ENCODE results near the gene IBA57. TPM values are rescaled to one million over a fixed set of nuclear protein-coding genes. Genes with fewer than 3 reads are reported as not detected.

The IBA57 gene
- total RNA-seq, 1 donor from 2014 or later, result 7.2 TPM

DNA sequence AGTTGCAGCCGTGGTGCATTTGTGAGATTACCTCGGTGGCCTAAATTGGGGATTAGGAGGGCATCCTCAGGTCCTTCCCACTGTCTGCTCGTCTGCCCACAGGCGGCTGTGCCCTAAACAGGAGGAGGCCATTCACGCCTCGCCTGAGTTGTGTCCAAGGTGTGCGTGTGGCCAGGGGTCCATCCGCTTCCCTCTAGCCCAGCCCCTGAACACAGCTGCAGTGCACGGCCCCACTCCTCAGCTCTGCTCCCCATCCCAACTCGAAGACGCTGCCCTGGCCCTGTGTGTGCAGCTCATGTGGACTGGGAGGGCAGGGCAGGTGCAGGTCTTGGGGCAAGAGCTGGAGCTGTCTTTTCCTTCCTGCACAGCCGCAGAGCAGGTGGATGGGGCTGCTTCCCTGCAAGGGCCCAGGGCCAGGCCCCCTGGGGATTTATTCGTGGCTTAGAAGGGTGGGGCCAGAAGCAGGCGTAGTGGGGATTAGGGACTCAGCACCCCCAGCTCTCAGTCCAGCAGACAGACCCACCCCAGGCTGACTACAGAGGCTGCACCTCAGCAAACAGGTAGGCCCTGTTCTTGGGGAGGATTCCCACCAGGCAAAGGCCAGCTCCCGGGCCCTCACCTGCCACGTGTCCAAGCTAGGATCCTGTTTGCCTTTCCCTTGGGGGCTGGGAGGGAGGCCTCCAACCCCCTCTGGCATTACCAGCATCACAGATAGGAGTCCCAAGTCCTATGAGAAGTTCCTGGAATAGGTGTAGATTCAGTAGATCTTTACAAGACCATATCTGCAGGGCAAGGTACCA lies 21.2 kb upstream of the IBA57 start:
- no peak for DNase-seq (ENCODE audit: extremely low read depth, low read depth, low spot score)

DNA sequence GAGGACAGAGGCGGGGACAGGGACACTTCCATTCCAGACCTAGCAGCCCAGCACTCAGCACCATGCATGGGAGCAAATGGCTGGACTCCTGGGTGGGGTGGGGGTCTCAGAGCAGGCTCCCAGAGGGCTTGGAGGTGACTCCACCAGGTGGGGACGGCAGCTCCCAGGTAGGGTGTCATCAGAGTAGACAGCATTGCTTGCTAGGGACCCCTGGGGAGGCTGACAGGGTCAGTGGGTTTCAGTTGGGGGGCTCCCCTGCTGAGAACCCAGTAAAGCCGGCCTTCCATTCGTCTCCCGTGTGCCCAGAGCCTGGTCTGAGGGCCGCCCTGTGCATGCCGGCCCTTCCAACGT lies 20.6 kb upstream of the IBA57 start:
- no peak for DNase-seq (ENCODE audit: extremely low read depth, low read depth, low spot score)

DNA sequence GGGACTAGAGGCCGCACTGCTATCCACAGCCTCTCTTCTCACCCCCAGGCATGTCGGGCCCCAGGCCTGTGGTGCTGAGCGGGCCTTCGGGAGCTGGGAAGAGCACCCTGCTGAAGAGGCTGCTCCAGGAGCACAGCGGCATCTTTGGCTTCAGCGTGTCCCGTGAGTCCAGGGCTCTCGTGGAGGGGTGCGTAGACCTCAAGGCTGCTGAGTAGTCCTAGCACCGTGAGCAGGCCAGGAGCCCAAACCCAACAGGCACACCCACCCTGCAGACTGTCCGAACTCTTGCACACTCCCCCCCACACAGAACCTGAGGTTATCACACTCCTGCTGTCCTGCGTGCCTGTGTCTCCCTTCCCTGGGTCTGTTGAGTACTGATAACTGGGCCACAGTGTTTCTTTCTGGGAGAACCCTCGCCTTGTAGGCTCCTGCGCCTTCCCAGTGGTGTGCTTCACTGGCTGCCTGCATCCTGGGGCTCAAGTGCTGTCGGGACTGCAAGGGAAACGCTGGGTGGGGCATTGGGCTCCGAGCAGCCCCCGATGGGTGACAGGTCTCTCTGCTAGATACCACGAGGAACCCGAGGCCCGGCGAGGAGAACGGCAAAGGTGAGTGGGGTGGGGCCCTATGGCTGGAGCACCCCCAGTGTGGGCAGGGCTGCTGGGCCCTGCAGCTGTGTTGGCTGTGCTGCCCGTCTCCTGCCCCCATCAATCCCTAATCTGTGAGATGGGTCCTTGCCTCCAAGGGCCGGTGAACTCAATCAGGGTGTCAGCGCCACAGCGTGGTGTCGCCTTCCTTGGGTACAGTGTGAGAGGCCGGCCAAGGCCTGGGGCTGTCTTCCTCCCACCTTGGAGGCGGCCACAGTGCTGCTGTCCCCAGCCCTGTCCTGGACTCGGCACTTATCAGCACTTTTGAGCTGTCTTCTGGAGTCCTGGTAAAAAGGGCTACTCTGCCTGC lies 19.9 kb upstream of the IBA57 start:
- DNase-seq (ENCODE audit: extremely low read depth, low read depth, low spot score), result no peak

DNA sequence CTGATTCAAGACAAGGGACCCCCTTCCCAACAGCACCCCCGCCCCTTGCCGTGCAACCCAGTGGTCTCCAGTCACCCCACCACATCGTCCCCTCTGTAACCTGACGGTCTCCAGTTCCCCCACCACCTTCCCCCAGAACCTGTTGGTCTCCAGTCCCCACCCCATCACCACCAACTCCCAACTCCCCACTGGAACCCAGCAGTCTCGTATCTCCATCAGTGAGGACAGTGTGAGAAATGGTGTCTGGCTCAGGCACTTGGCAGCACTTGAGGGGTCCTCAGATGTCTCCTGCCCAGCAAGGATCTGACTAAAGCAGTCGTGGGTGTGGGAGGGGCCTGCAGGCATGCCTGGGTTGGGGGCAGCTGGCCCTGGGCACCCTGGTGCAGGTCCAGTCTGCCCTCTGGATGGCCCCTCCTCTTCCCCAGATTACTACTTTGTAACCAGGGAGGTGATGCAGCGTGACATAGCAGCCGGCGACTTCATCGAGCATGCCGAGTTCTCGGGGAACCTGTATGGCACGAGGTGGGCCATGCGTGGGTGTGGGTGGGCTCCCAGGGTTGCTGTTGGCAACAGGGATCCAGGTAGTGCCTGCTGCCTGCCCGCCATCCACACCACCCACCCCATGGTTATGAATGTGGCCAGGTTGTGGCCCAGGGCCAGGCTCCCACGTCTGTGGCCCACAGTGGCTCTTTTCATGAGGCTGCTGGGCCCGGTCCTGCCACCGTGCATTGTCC lies 19.0 kb upstream of the IBA57 start:
- no peak for DNase-seq (ENCODE audit: extremely low read depth, low read depth, low spot score)

DNA sequence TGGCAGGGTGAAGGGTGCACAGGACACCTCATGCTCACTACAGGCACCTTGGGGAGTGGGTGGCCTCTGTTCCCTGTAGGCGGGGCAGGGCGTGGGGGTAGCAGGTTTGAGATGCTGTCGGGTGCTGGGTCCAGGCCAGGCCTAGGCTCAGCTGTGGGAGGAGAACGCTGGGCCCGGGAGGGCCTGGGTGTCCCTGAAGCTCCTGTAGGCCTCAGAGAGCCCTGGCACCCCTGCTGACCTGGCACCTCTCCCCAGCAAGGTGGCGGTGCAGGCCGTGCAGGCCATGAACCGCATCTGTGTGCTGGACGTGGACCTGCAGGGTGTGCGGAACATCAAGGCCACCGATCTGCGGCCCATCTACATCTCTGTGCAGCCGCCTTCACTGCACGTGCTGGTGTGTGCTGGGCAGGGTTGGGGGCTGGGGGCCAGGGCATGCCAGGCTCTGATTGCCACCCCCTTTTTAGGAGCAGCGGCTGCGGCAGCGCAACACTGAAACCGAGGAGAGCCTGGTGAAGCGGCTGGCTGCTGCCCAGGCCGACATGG lies 18.4 kb upstream of the IBA57 start:
- DNase-seq (ENCODE audit: extremely low read depth, low read depth, low spot score), result no peak

DNA sequence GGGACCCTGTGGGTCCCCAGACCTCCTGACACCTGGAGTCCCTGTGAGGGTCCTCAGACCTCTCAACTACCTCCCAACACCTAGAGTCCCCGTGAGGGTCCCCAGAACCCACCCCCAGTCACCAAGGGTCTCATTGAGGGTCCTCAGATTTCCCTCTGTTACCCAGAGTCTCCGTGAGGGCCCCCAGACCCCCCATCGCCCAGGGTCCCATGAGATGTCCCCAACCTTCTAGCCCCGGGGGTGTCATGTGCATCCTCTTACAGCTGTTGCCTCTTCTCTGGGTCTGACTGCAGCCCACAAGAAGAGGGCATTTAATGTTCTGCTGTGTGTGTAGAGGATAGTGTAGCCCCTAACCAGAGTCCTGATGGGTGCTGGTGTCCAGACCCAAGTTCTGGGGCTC lies 17.8 kb upstream of the IBA57 start:
- DNase-seq (ENCODE audit: extremely low read depth, low read depth, low spot score), result no peak

DNA sequence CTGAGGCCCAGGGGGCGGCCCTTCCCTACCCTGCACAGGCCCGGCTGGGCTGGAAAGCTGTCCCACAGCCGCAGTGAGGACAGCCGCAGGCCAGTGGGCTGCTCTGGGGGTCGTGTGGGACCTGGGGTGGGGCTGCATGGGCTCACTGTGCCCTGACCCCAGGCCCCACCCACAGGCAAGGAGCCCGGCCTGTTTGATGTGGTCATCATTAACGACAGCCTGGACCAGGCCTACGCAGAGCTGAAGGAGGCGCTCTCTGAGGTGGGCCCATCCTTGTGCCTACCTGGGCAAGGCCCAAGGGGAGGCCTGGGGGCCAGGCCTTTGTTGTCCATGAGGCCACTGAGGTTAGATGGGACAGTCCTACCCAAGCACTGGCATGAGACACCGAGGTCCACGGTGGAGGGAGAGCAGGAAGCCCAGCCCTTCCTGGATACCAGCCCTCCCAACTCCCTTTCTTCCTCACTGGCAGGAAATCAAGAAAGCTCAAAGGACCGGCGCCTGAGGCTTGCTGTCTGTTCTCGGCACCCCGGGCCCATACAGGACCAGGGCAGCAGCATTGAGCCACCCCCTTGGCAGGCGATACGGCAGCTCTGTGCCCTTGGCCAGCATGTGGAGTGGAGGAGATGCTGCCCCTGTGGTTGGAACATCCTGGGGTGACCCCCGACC lies 17.3 kb upstream of the IBA57 start:
- no peak for DNase-seq (ENCODE audit: extremely low read depth, low read depth, low spot score)

DNA sequence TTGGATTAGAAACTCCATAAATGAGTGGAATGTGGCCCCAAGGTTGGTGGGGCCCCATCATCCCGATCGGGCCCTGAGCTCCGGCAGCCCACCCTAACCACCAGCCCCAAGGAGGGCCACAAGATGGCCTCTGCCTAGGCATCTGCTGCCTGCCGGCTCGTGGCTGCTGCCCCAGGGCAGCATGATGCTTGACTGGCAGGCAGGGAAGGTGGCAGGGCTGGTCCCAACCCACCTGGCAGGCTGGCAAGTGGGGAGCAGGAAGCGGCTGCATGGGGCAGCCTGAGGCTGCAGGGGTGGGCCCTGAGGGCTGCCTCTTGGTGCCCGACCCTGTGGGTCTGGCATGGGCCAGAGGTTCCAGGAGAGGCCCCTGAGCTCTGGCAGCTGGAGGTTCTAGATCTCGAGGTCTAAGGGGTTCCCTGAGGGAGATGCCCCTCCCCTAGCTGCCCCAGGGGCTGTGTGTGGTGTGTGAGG lies 16.6 kb upstream of the IBA57 start:
- DNase-seq (ENCODE audit: extremely low read depth, low read depth, low spot score), result no peak

DNA sequence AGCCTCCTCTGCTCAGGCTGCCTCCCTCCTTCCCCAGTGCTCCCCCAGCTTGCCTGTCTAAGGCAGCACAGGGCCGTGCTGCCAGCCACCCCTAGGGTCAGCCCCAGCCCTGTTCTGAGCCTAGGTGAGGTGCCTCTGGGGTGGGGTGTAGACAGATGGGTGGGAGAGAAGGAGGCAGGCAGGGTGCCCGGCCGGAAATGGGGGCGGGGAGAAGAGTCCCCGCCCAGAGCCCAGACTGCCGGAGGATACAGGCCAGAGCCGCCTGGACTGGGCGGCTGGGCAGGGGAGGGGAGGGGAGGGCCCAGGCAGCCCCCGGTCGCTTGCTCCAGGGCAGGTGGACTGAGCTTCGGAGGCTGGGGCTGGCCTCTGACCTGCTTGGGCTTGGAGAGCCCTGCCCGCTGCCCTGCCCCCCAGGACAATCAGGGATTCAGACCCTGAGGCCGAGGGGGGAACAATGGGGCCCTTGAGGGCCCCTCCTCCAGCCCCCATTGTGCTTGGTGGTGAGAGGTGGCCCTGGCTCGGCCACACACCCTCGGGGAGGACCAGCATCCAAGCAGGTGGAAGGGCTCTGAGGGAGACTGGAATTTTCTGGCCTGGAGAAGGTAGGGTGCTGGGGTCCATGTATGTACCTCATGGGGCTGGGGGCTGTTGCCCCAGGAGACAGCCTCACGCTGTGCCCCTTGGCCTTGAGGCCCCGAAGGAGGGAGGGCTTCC lies 16.0 kb upstream of the IBA57 start, which contains the start of gene GJC2:
Gene GJC2, plus strand, starts transcription at position 525 of the 714 bp plus-strand sequence. CDS start 7,829 bp downstream, outside the sequence.
- no peak for DNase-seq (ENCODE audit: extremely low read depth, low read depth, low spot score)

DNA sequence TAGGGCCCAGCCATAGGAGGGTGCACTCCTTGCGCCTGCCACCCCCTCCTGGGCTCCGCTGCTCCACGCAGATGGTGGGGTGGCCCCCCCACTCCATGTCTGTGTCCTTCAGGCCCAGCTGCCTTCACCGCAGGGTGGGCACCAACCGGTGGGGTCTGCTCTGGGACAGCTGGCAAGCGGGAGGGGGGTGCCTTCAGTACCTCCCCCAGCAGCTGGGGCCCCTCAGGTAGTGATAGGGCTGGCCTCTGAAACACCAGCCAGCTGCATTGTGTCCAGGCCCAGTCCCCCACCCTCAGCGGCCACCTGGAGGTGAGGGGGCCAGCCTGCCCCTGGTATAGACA lies 15.5 kb upstream of the IBA57 start:
- no peak for DNase-seq (ENCODE audit: extremely low read depth, low read depth, low spot score)

DNA sequence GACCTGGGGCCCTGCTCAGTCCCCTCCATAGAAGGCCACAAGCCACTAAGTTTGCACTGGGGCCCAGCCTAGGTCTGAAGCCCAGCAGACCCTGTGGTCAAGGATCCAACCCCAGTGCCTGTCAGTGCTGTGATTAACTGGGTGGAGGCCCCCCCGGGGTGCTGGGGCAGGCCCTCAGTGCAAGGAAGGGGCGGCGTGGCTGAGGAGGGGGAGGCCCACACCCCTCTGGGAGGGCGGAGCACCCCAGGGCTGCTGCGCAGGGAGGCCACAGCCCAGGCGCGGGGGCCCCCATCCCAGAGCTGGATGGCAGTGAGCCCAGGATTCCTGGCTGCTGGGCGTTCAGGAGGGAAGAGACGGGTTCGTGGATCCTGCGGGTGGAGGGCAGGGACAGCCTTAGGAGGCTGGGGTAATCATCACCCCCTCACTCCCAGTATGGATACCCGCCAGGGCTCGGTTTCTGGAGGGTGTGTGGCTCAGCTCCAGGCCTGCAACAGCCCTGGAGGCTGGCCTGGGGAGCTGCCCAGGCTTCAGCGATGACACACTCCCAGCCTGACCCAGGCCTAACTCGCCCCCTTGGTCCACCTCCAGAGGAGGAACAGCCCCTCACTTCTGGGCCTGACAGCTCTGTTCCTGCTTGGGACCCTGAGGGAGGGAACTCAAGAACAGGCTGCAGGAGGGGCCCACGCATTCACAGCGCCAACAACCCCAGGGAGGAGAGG lies 15.0 kb upstream of the IBA57 start:
- no peak for DNase-seq (ENCODE audit: extremely low read depth, low read depth, low spot score)

DNA sequence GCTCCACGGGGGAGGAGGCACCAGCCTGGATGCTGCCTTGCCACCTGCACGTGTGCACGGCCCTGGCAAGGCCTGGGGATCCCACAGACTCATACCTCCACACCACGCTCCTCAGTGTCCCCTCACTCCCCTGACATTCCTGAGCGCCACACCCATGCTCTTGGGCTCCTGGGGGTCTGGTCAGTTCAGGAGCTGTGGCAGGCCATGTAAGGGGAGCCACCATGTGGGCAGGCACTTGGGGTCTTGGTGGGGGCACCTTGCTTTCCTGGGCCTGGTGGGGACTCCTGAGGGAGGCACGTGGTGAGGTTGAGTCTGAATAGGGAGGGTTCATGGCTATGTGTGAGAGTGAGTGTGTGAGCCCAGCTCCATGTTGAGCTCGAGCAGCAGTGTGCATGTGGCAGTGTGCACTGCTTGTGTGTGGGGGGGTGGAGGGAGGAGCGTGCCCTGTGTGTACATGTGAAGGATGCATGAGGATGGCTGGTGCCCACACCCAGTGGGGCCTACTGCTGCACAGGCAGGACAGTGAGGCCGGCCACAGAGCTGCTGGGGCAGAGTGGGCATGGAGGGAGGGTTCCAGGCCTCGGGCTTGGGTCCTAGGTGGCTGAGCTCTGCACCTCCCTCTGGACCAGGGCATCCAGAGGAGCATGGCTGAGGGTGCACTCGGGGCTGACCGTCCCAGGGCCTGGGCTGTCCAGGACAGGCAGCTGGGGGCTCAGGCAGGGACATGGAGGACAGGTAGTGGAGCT lies 14.3 kb upstream of the IBA57 start:
- no peak for DNase-seq (ENCODE audit: extremely low read depth, low read depth, low spot score)

DNA sequence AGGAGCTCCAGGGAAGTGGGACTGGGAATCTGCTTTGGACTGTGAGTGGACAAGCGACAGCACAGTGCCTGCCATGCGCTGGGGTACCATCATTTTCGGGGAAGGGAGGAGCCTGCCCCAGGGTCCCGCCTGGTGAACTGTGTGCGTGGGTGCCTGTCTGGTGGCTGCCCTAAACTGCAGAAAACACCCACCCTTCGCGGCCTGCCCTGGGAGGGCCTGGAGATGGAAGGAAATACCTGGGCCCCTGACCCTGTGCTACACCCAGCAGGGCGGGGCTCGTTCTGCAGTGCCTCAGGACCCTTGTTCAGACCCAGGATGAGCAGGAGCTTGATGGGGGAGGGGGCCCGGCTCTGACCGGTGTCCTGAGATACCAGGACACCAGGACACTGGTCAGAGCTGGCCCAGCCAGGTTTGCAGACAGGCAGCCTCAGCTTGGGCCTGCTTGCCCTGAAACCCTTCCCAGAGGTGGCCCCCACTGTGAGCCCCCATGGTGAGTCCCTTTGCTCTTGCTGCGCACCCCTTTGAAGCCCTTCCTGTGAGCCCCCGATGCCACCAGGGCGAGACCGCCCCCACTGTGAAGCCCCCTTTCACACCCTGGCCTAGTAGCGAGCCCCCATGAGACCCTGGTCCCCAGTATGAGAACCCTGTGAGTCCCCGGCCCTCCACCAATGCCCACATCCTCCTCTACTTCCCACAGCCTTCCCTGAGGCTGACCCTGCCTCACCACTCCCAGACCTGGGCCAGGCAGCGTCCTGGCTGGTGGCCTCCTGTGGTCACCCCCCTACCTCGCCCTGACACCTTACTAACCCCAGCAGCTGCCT lies 13.3 kb upstream of the IBA57 start:
- DNase-seq (ENCODE audit: extremely low read depth, low read depth, low spot score), result no peak

DNA sequence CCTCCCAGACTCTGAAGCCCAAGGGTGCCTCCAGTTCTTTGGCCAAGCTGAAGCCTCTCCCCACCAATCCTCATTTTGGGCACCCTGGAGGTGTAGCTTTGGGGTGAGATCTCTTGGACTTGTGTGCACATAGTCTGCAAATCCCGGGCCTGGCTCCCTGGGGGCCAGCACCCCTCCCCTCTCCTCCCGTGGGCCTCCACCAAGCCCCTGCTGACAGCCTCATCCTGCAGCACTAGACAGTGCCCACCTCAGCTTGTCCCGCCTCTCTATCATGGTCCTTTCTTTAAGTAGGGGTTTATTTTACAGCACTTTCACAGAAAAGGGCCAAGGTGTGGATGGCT lies 12.7 kb upstream of the IBA57 start:
- DNase-seq (ENCODE audit: extremely low read depth, low read depth, low spot score), result no peak

DNA sequence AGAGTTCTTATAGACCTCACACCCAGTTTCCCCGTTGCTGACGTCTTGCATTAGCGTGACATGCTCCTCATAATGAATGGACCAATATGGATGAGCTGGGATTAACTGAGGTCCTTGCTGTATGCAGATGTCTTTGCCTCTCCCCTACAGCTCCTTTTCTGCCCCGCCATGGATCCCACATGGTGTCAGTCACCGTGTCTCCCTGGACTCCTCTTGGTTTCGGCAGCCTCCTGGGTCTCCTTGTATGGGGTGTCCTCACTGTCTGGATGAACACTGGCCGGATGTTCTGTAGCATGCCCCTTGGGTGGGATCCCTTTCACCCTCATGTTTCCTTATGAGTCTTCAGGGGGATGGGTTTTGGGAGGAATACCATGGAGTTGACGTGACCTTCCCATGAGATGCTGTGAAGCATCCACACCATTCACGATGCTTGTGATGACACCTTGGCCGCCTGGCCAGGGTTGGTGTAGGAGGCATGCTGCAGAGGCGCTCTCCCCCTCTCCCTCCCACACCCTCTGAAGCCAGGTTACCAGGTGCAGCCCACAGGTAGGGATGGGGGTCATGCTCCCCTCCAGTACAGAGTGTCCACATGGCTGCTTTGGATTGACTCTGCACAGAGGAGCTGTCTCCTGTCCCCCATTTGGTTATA lies 11.5 kb upstream of the IBA57 start:
- DNase-seq (ENCODE audit: extremely low read depth, low read depth, low spot score), result no peak

DNA sequence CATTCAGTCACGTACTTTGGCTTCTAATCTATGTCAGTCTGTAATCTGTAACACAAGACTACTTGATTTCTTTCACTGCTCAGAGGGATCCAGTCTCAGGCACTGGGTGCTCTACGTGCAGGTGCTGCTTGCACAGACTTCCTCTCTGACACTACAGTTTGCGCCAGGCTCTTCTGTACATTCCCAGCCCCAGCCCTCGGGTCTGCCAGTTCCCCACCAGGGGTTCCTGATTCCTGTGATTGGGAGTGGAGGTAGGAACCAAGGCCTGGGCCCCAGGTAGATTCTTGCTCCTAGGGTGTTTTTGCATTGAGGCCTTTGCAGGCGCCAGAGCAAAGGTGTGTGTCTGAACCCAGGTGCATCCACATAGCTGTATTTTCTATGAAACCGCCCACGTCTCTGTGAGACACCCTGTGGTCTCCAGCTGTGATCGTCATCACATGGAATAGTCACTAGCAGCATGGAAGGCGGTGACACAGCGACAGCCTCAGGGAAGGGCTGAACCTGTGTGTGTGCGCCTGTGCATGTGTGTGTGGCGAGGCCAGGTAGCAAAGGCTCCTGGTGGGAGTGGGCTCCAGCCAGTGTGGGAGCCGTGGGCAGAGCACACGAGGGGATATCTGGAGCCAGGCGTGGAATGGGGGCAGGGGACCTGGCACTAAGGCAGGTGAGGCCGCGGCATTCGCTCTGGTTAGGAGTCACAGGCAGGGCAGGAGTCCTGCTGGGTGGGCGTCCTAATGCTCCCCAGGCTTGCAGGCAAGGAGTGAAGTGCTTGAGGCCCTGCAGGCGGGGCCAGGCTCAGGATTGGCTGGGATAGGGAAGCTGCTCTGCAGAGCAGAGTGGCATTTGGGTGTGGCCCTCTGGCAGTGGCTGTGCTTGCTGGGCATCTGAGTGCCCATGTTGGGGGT lies 10.7 kb upstream of the IBA57 start:
- DNase-seq (ENCODE audit: extremely low read depth, low read depth, low spot score), result no peak

All from glomerular endothelial cell (primary cell).